ENCODE results near the gene PRKN. TPM values are rescaled to one million over a fixed set of nuclear protein-coding genes. Genes with fewer than 3 reads are reported as not detected.

PRKN gene
- total and polyA plus RNA-seq, 2 experiments from 2014 or later: 1.2 to 2.3 TPM

- WGBS, 2 experiments (ENCODE audit: low coverage in 1 of 2, low lambda C conversion rate in 2 of 2, missing lambda C conversion rate in 2 of 2): 55 to 63% methylated on average over 20 of the region's 20 CpGs
- H3K4me3 ChIP-seq: no peak overlapping the region
- H3K36me3 ChIP-seq (ENCODE audit: low read depth): no peaks in the 10 kb centered on the region
- H3K4me1 ChIP-seq (ENCODE audit: insufficient read depth): peaks cover 11% of the 10 kb centered on the region; the same call in 1 of the 2 replicates
- in situ Hi-C loops (cut with MboI): no loop called here
- peak overlapping the region; percentile 23 for H3K4me2 ChIP-seq (ENCODE audit: unreplicated experiment)
- H3K9me2 ChIP-seq (ENCODE audit: insufficient read depth): no peaks in the 10 kb centered on the region
- TF ChIP-seq EZH2phosphoT487 (IDR thresholded peaks at IDR 0.05; ENCODE audit: insufficient read depth, low read depth) (no peak), EZH2 (IDR thresholded peaks at IDR 0.05; ENCODE audit: insufficient read depth, poor library complexity, severe bottlenecking) (no peak)
- H3K9ac ChIP-seq: 0 out of 2 replicates have a peak overlapping the region, but pooled peaks have one; percentile 32
- no peaks in the 10 kb centered on the region for H3K9me3 ChIP-seq (ENCODE audit: low read depth)
- H3K27ac ChIP-seq: no peak overlapping the region
- DNase-seq: peak; percentile 26
- peak overlapping the region; percentile 68 for H2AFZ ChIP-seq
- H3F3A ChIP-seq (ENCODE audit: insufficient read depth): no peaks in the 10 kb centered on the region
- H3K27me3 ChIP-seq (replicated peaks; ENCODE audit: insufficient read depth): no peaks in the 10 kb centered on the region
- H3K79me2 ChIP-seq (ENCODE audit: insufficient read depth): no peaks in the 10 kb centered on the region
- no peaks in the 10 kb centered on the region for H4K20me1 ChIP-seq (ENCODE audit: insufficient read depth)
Measured at GRCh38 chr6:161445021-161445799, 1282.4 kb downstream of the PRKN start.

- Histone ChIP-seq H3K36me3 (ENCODE audit: low read depth) (no peaks in the 10 kb centered on the region), H3K9me3 (ENCODE audit: low read depth) (no peaks in the 10 kb centered on the region), H3K4me1 (ENCODE audit: insufficient read depth) (peaks cover 12% of the 10 kb centered on the region), H3K9me2 (ENCODE audit: insufficient read depth) (no peaks in the 10 kb centered on the region), H3K79me2 (ENCODE audit: insufficient read depth) (no peaks in the 10 kb centered on the region), H3K4me3 (no peak overlapping the region), H3K9ac (peak overlapping the region; percentile 60), H2AFZ (peak overlapping the region; percentile 68), H4K20me1 (ENCODE audit: insufficient read depth) (no peaks in the 10 kb centered on the region), H3K4me2 (ENCODE audit: unreplicated experiment) (peak overlapping the region; percentile 23), H3F3A (ENCODE audit: insufficient read depth) (0 out of 2 replicates have a peak, but pooled peaks cover 1% of the 10 kb centered on the region), H3K27me3 (replicated peaks; ENCODE audit: insufficient read depth) (no peaks in the 10 kb centered on the region), H3K27ac (peak overlapping the region; percentile 72)
- TF ChIP-seq EZH2phosphoT487 (IDR thresholded peaks at IDR 0.05; ENCODE audit: insufficient read depth, low read depth) (no peak), EZH2 (IDR thresholded peaks at IDR 0.05; ENCODE audit: insufficient read depth, poor library complexity, severe bottlenecking) (no peak)
- 56 to 63% methylated on average over 15 of the region's 15 CpGs for WGBS, 2 experiments (ENCODE audit: low coverage in 1 of 2, low lambda C conversion rate in 2 of 2, missing lambda C conversion rate in 2 of 2)
- in situ Hi-C loops (cut with MboI): no loop called here
- DNase-seq: peak; percentile 75
Measured at GRCh38 chr6:161444464-161444863, 1283.1 kb downstream of the PRKN start.

- no peaks in the 10 kb centered on the region for H3K27me3 ChIP-seq (replicated peaks; ENCODE audit: insufficient read depth)
- H3F3A ChIP-seq (ENCODE audit: insufficient read depth): peaks cover 4% of the 10 kb centered on the region
- TF ChIP-seq EZH2 (IDR thresholded peaks at IDR 0.05; ENCODE audit: insufficient read depth, poor library complexity, severe bottlenecking) (no peak), EZH2phosphoT487 (IDR thresholded peaks at IDR 0.05; ENCODE audit: insufficient read depth, low read depth) (no peak)
- peak; percentile 76 for DNase-seq
- H4K20me1 ChIP-seq (ENCODE audit: insufficient read depth): no peaks in the 10 kb centered on the region
- in situ Hi-C loops (cut with MboI): no loop called here
- no peak overlapping the region for H3K4me2 ChIP-seq (ENCODE audit: unreplicated experiment)
- H3K9me3 ChIP-seq (ENCODE audit: low read depth): no peaks in the 10 kb centered on the region
- no peaks in the 10 kb centered on the region for H3K9me2 ChIP-seq (ENCODE audit: insufficient read depth)
- H2AFZ ChIP-seq: peak overlapping the region; percentile 68
- H3K4me1 ChIP-seq (ENCODE audit: insufficient read depth): peaks cover 17% of the 10 kb centered on the region
- H3K79me2 ChIP-seq (ENCODE audit: insufficient read depth): no peaks in the 10 kb centered on the region
- H3K36me3 ChIP-seq (ENCODE audit: low read depth): no peaks in the 10 kb centered on the region
- H3K9ac ChIP-seq: peak overlapping the region; percentile 60
- H3K27ac ChIP-seq: peak overlapping the region; percentile 72
- no peak overlapping the region for H3K4me3 ChIP-seq
- WGBS, 2 experiments (ENCODE audit: low coverage in 1 of 2, low lambda C conversion rate in 2 of 2, missing lambda C conversion rate in 2 of 2): 36 to 41% methylated on average over 8 of the region's 8 CpGs
Measured at GRCh38 chr6:161443848-161444247, 1283.7 kb downstream of the PRKN start.

- TF ChIP-seq EZH2 (IDR thresholded peaks at IDR 0.05; ENCODE audit: insufficient read depth, poor library complexity, severe bottlenecking): no peak
- no peak for TF ChIP-seq EZH2phosphoT487 (IDR thresholded peaks at IDR 0.05; ENCODE audit: insufficient read depth, low read depth)
- WGBS, 2 experiments (ENCODE audit: low coverage in 1 of 2, low lambda C conversion rate in 2 of 2, missing lambda C conversion rate in 2 of 2): 92 to 94% methylated on average over 15 of the region's 15 CpGs
- Histone ChIP-seq H3K4me3 (no peak overlapping the region), H3K79me2 (ENCODE audit: insufficient read depth) (no peaks in the 10 kb centered on the region), H2AFZ (no peak overlapping the region), H3K27me3 (replicated peaks; ENCODE audit: insufficient read depth) (no peaks in the 10 kb centered on the region), H3K9ac (no peak overlapping the region), H3K4me1 (ENCODE audit: insufficient read depth) (peaks cover 29% of the 10 kb centered on the region), H3K9me3 (ENCODE audit: low read depth) (no peaks in the 10 kb centered on the region), H4K20me1 (ENCODE audit: insufficient read depth) (no peaks in the 10 kb centered on the region), H3K27ac (no peak overlapping the region), H3K4me2 (ENCODE audit: unreplicated experiment) (no peak overlapping the region), H3K9me2 (ENCODE audit: insufficient read depth) (no peaks in the 10 kb centered on the region), H3K36me3 (ENCODE audit: low read depth) (no peaks in the 10 kb centered on the region), H3F3A (ENCODE audit: insufficient read depth) (peaks cover 10% of the 10 kb centered on the region)
- in situ Hi-C loops (cut with MboI): no loop called here
- no peak for DNase-seq
Measured at GRCh38 chr6:161442420-161442819, 1285.1 kb downstream of the PRKN start.
